GM23338 (cell line): ENCODE data around the gene KRT9. TPM values are rescaled to one million over a fixed set of nuclear protein-coding genes. Genes with fewer than 3 reads are reported as not detected.

Source experiments
- ATAC-seq: fragments of 200-7000 bp; cut with Tn5 transposase; 3 replicates; pipeline ENCODE4 v1.9.1; 2020
- DNase-seq: peaks from one replicate; pipeline ENCODE4 v3.0.0-alpha.2; 2015; ENCODE audit warnings: low spot score
- H2AFZ ChIP-seq: fragments of 200-600 bp; sonication (generic); 2 replicates; pipeline ENCODE4 v1.8.0; 2016; ENCODE audit warnings: antibody characterized with exemption, mild to moderate bottlenecking, moderate library complexity
- H3F3A ChIP-seq: fragments of 200-600 bp; sonication (generic); replicated peaks from 2 replicates; pipeline ENCODE4 v1.8.0; 2017; ENCODE audit warnings: antibody characterized with exemption, mixed run types, low read depth
- H3K27ac ChIP-seq: fragments of 200-600 bp; sonication (generic); 2 replicates; pipeline ENCODE4 v1.6.1; 2016; ENCODE audit warnings: low read depth
- H3K27me3 ChIP-seq: fragments of 200-600 bp; sonication (generic); 2 replicates; pipeline ENCODE4 v1.8.0; 2016; ENCODE audit warnings: mild to moderate bottlenecking, mixed run types, moderate library complexity; ENCODE audit not compliant: insufficient read depth
- H3K36me3 ChIP-seq: fragments of 200-600 bp; sonication (generic); 2 replicates; pipeline ENCODE4 v1.8.0; 2016; ENCODE audit warnings: mild to moderate bottlenecking; ENCODE audit not compliant: insufficient read depth
- H3K4me1 ChIP-seq: fragments of 200-600 bp; sonication (generic); 2 replicates; pipeline ENCODE4 v1.8.0; 2016; ENCODE audit warnings: mild to moderate bottlenecking, moderate library complexity; ENCODE audit not compliant: insufficient read depth
- H3K4me2 ChIP-seq: fragments of 200-600 bp; sonication (generic); 2 replicates; pipeline ENCODE4 v1.7.1; 2017; ENCODE audit warnings: mixed run types
- H3K4me3 ChIP-seq: fragments of 200-600 bp; sonication (generic); 2 replicates; pipeline ENCODE4 v1.6.1; 2016; ENCODE audit warnings: mixed run types
- H3K79me2 ChIP-seq: fragments of 200-600 bp; sonication (generic); replicated peaks from 2 replicates; pipeline ENCODE4 v1.8.0; 2017; ENCODE audit warnings: mild to moderate bottlenecking; ENCODE audit not compliant: insufficient read depth
- H3K9me2 ChIP-seq: fragments of 200-600 bp; sonication (generic); 2 replicates; pipeline ENCODE4 v1.8.0; 2017; ENCODE audit not compliant: insufficient read depth
- H4K20me1 ChIP-seq: fragments of 200-600 bp; sonication (generic); replicated peaks from 2 replicates; pipeline ENCODE4 v1.8.0; 2017; ENCODE audit warnings: mild to moderate bottlenecking; ENCODE audit not compliant: insufficient read depth
- H3K27ac Mint-ChIP-seq: 2 replicates; pipeline ENCODE4 v1.8.0; 2020; ENCODE audit warnings: inconsistent platforms, mild to moderate bottlenecking, moderate library complexity, mixed read lengths
- H3K27me3 Mint-ChIP-seq: 3 replicates; pipeline ENCODE4 v1.8.0; 2022; ENCODE audit warnings: low read depth, mild to moderate bottlenecking, moderate library complexity, mixed read lengths, inconsistent platforms; ENCODE audit not compliant: insufficient read depth, poor library complexity
- H3K36me3 Mint-ChIP-seq: 3 replicates; pipeline ENCODE4 v1.8.0; 2021; ENCODE audit warnings: low read depth, mild to moderate bottlenecking, inconsistent platforms, moderate library complexity, mixed read lengths
- H3K4me1 Mint-ChIP-seq: 3 replicates; pipeline ENCODE4 v1.8.0; 2020; ENCODE audit warnings: mild to moderate bottlenecking, inconsistent platforms, mixed read lengths
- H3K4me3 Mint-ChIP-seq: 3 replicates; pipeline ENCODE4 v1.8.0; 2021; ENCODE audit warnings: moderate library complexity, mild to moderate bottlenecking, inconsistent platforms, mixed read lengths
- H3K9me3 Mint-ChIP-seq: 3 replicates; pipeline ENCODE4 v1.8.0; 2020; ENCODE audit warnings: moderate library complexity, mild to moderate bottlenecking, inconsistent platforms, mixed read lengths
- CREB1 ChIP-seq: fragments of 250-450 bp; sonication (Bioruptor Pico); IDR thresholded peaks from 2 replicates; pipeline ENCODE4 v1.5.0; 2020; ENCODE audit warnings: low read depth, mild to moderate bottlenecking, moderate library complexity
- EZH2 ChIP-seq: fragments of 200-600 bp; sonication (generic); IDR thresholded peaks from one replicate; pipeline ENCODE4 v1.8.0; 2017; ENCODE audit warnings: antibody characterized with exemption, mild to moderate bottlenecking, low read depth; ENCODE audit not compliant: unreplicated experiment
- EZH2phosphoT487 ChIP-seq: fragments of 200-600 bp; sonication (generic); IDR thresholded peaks from one replicate; pipeline ENCODE4 v1.8.1; 2018; ENCODE audit warnings: antibody characterized with exemption; ENCODE audit not compliant: unreplicated experiment
- JUNB ChIP-seq: IDR thresholded peaks from one replicate; pipeline ENCODE4 v1.6.1; 2016; ENCODE audit warnings: antibody characterized with exemption; ENCODE audit not compliant: unreplicated experiment
- NANOG ChIP-seq: IDR thresholded peaks from 2 replicates; pipeline ENCODE4 v1.6.1; 2016; ENCODE audit warnings: antibody characterized with exemption, borderline replicate concordance
- POLR2AphosphoS5 ChIP-seq: IDR thresholded peaks from 2 replicates; pipeline ENCODE4 v1.6.1; 2016; ENCODE audit warnings: antibody characterized with exemption, low read depth
- REST ChIP-seq: IDR thresholded peaks from one replicate; pipeline ENCODE4 v1.6.1; 2018; ENCODE audit warnings: antibody characterized with exemption; ENCODE audit not compliant: unreplicated experiment
- STAT1 ChIP-seq: IDR thresholded peaks from one replicate; pipeline ENCODE4 v1.6.1; 2016; ENCODE audit warnings: antibody characterized with exemption; ENCODE audit not compliant: unreplicated experiment
- ZNF114 ChIP-seq: fragments of 250-450 bp; sonication (Bioruptor Pico); IDR thresholded peaks from 2 replicates; pipeline ENCODE4 v1.5.0; 2020; ENCODE audit warnings: mild to moderate bottlenecking, moderate library complexity
- ZNF331 ChIP-seq: fragments of 250-450 bp; sonication (Bioruptor Pico); IDR thresholded peaks from 2 replicates; pipeline ENCODE4 v1.5.0; 2020; ENCODE audit warnings: low read depth, mild to moderate bottlenecking, moderate library complexity
- ZNF462 ChIP-seq: fragments of 250-450 bp; sonication (Bioruptor Pico); IDR thresholded peaks from 2 replicates; pipeline ENCODE4 v1.5.0; 2020; ENCODE audit warnings: mild to moderate bottlenecking, moderate library complexity
- polyA plus RNA-seq: library from polyadenylated mRNA; unstranded; fragments of >200 nt; fragmentation: Nextera tagmentation; extraction: Ambion mirVana; gene quantifications from 2 replicates; pipeline ENCODE4 v1.2.1, GENCODE V29; 2016
- total RNA-seq: library from RNA; depleted of rRNA; stranded (reverse); fragments of >200 nt; shearing (Covaris generic); gene quantifications from 2 replicates; pipeline ENCODE4 v1.2.3, GENCODE V29; 2014
- TF ChIP-seq, protein P1 (sequence below), 2 experiments: fragments of 200-600 bp in 1 of 2; sonication (generic) in 1 of 2; conservative IDR thresholded peaks; 2 replicates each; pipeline versions ENCODE4 v1.5.1 to v1.6.1; 2016 to 2017; ENCODE audit warnings: antibody characterized with exemption in 2 of 2, low read depth in 2 of 2, mild to moderate bottlenecking in 2 of 2, moderate library complexity in 1 of 2
- TF ChIP-seq, protein P2 (sequence below): IDR thresholded peaks from 2 replicates; pipeline ENCODE4 v1.6.1; 2016; ENCODE audit warnings: antibody characterized with exemption

KRT9 gene
- total and polyA plus RNA-seq, 2 experiments from 2014 or later, result not detected

- peaks cover 17% of the 10 kb centered on the region; the same call in 2 of the 3 replicates for H3K4me1 Mint-ChIP-seq
- no peaks in the 10 kb centered on the region for H3F3A ChIP-seq
- TF ChIP-seq NANOG, result no peak
- TF ChIP-seq ZNF114, result no peak
- TF ChIP-seq EZH2phosphoT487, result no peak
- no peak for TF ChIP-seq ZNF331 (CRISPR knock-in tag)
- TF ChIP-seq, protein P1, sequence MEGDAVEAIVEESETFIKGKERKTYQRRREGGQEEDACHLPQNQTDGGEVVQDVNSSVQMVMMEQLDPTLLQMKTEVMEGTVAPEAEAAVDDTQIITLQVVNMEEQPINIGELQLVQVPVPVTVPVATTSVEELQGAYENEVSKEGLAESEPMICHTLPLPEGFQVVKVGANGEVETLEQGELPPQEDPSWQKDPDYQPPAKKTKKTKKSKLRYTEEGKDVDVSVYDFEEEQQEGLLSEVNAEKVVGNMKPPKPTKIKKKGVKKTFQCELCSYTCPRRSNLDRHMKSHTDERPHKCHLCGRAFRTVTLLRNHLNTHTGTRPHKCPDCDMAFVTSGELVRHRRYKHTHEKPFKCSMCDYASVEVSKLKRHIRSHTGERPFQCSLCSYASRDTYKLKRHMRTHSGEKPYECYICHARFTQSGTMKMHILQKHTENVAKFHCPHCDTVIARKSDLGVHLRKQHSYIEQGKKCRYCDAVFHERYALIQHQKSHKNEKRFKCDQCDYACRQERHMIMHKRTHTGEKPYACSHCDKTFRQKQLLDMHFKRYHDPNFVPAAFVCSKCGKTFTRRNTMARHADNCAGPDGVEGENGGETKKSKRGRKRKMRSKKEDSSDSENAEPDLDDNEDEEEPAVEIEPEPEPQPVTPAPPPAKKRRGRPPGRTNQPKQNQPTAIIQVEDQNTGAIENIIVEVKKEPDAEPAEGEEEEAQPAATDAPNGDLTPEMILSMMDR (conservative IDR thresholded peaks at IDR 0.05; ENCODE audit: low read depth in 2 of 2), result no peak
- TF ChIP-seq REST, result no peak
- TF ChIP-seq, protein P2, sequence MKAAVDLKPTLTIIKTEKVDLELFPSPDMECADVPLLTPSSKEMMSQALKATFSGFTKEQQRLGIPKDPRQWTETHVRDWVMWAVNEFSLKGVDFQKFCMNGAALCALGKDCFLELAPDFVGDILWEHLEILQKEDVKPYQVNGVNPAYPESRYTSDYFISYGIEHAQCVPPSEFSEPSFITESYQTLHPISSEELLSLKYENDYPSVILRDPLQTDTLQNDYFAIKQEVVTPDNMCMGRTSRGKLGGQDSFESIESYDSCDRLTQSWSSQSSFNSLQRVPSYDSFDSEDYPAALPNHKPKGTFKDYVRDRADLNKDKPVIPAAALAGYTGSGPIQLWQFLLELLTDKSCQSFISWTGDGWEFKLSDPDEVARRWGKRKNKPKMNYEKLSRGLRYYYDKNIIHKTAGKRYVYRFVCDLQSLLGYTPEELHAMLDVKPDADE, result no peak
- TF ChIP-seq JUNB, result no peak
- no peak for TF ChIP-seq ZNF462 (CRISPR knock-in tag)
- no peak for TF ChIP-seq STAT1
- TF ChIP-seq POLR2AphosphoS5, result no peak
- TF ChIP-seq CREB1 (CRISPR knock-in tag), result no peak
- no peak for TF ChIP-seq EZH2
- no peaks in the 10 kb centered on the region; the same call in 2 of the 3 replicates for H3K9me3 Mint-ChIP-seq
- no peak for DNase-seq
- no peak overlapping the region for H3K4me2 ChIP-seq
- no peak overlapping the region for H3K27ac ChIP-seq
- H3K9me2 ChIP-seq, result no peaks in the 10 kb centered on the region
- H3K36me3 ChIP-seq, result no peaks in the 10 kb centered on the region
- no peaks in the 10 kb centered on the region for H4K20me1 ChIP-seq
- H2AFZ ChIP-seq, result no peak overlapping the region
- no peak for ATAC-seq
- H3K4me3 Mint-ChIP-seq, result no peak overlapping the region
- H3K27me3 Mint-ChIP-seq, result peaks cover 21% of the 10 kb centered on the region
- H3K4me1 ChIP-seq, result no peaks in the 10 kb centered on the region
- no peaks in the 10 kb centered on the region for H3K79me2 ChIP-seq
- H3K27ac Mint-ChIP-seq, result no peak overlapping the region
- H3K36me3 Mint-ChIP-seq, result no peaks in the 10 kb centered on the region
- H3K4me3 ChIP-seq, result no peak overlapping the region
- no peaks in the 10 kb centered on the region for H3K27me3 ChIP-seq
Measured at GRCh38 chr17:41617136-41617535, 45.3 kb upstream of the KRT9 start.
